HFFc6 (cell line): Measurements from ENCODE around the gene MRPL27. TPM values are rescaled to one million over a fixed set of nuclear protein-coding genes. Genes with fewer than 3 reads are reported as not detected.

Experiments
- DNase-seq: peaks from one replicate; pipeline ENCODE4 v3.0.0-alpha.2; 2018
- H3K27ac Mint-ChIP-seq: 2 replicates; pipeline ENCODE4 v1.8.0; 2020; ENCODE audit warnings: mild to moderate bottlenecking, mixed read lengths
- H3K27me3 Mint-ChIP-seq: 2 replicates; pipeline ENCODE4 v1.8.0; 2021; ENCODE audit warnings: mild to moderate bottlenecking, moderate library complexity, mixed read lengths; ENCODE audit not compliant: insufficient read depth
- H3K36me3 Mint-ChIP-seq: 2 replicates; pipeline ENCODE4 v1.8.0; 2021; ENCODE audit warnings: low read depth, mixed read lengths
- H3K4me1 Mint-ChIP-seq: 2 replicates; pipeline ENCODE4 v1.8.0; 2020; ENCODE audit warnings: low read depth, mixed read lengths
- H3K4me3 Mint-ChIP-seq: 2 replicates; pipeline ENCODE4 v1.8.0; 2020; ENCODE audit warnings: mild to moderate bottlenecking, moderate library complexity, mixed read lengths
- H3K9me3 Mint-ChIP-seq: 2 replicates; pipeline ENCODE4 v1.8.0; 2020; ENCODE audit warnings: mild to moderate bottlenecking, mixed read lengths
- CTCF ChIP-seq: fragments of 200-600 bp; sonication (generic); IDR thresholded peaks from 2 replicates; pipeline ENCODE4 v1.5.0; 2021; ENCODE audit warnings: antibody characterized with exemption, mild to moderate bottlenecking
- total RNA-seq, 6 experiments: library from RNA; stranded (reverse); fragmentation: NEBNext Ultra II Directional; extraction: Animal tissue kit (Norgen Biotek cat#: 25700); gene quantifications; 2 replicates in 1 of 6; 3 replicates in 5 of 6; pipeline ENCODE4 v1.2.3, GENCODE V29; 2021

The MRPL27 gene
- total RNA-seq, 6 experiments from 2014 or later: 70.0 to 78.7 (median 75.0) TPM

- H3K36me3 Mint-ChIP-seq: peaks cover 4% of the 10 kb centered on the region; the same call in 1 of the 2 replicates
- no peak for TF ChIP-seq CTCF
- no peak overlapping the region for H3K27ac Mint-ChIP-seq
- no peaks in the 10 kb centered on the region for H3K9me3 Mint-ChIP-seq
- no peak overlapping the region for H3K4me3 Mint-ChIP-seq
- peaks cover 41% of the 10 kb centered on the region for H3K4me1 Mint-ChIP-seq
- no peaks in the 10 kb centered on the region; the same call in 1 of the 2 replicates for H3K27me3 Mint-ChIP-seq
- DNase-seq: no peak
Measured at GRCh38 chr17:50352072-50352692, 20.8 kb downstream of the MRPL27 start.

- no peak for TF ChIP-seq CTCF
- Mint-ChIP-seq H3K4me3 (no peak overlapping the region), H3K27ac (no peak overlapping the region), H3K9me3 (no peaks in the 10 kb centered on the region), H3K27me3 (no peaks in the 10 kb centered on the region; the same call in 1 of the 2 replicates), H3K4me1 (peaks cover 47% of the 10 kb centered on the region), H3K36me3 (peaks cover 4% of the 10 kb centered on the region; the same call in 1 of the 2 replicates)
- DNase-seq: no peak
Measured at GRCh38 chr17:50350733-50351132, 22.3 kb downstream of the MRPL27 start.

GRCh38 chr17:50349243-50349600 is 23.8 kb downstream of the MRPL27 start:
- Mint-ChIP-seq H3K36me3 (peaks cover 2% of the 10 kb centered on the region; the same call in 1 of the 2 replicates), H3K27ac (peak overlapping the region; percentile 70), H3K4me3 (peak overlapping the region; percentile 59), H3K9me3 (no peaks in the 10 kb centered on the region), H3K4me1 (peaks cover 55% of the 10 kb centered on the region), H3K27me3 (no peaks in the 10 kb centered on the region; the same call in 1 of the 2 replicates)
- no peak for TF ChIP-seq CTCF
- no peak for DNase-seq

GRCh38 chr17:50348522-50349242 is 24.3 kb downstream of the MRPL27 start:
- peaks cover 55% of the 10 kb centered on the region for H3K4me1 Mint-ChIP-seq
- peak overlapping the region; percentile 97 for H3K4me3 Mint-ChIP-seq
- H3K27ac Mint-ChIP-seq: peak overlapping the region; percentile 70
- TF ChIP-seq CTCF: no peak
- no peaks in the 10 kb centered on the region; the same call in 1 of the 2 replicates for H3K27me3 Mint-ChIP-seq
- peak; percentile 51 for DNase-seq
- H3K9me3 Mint-ChIP-seq: no peaks in the 10 kb centered on the region
- H3K36me3 Mint-ChIP-seq: no peaks in the 10 kb centered on the region

- H3K4me1 Mint-ChIP-seq: peaks cover 55% of the 10 kb centered on the region
- no peaks in the 10 kb centered on the region; the same call in 1 of the 2 replicates for H3K27me3 Mint-ChIP-seq
- H3K36me3 Mint-ChIP-seq: no peaks in the 10 kb centered on the region
- H3K27ac Mint-ChIP-seq: peak overlapping the region; percentile 70
- no peaks in the 10 kb centered on the region for H3K9me3 Mint-ChIP-seq
- no peak for DNase-seq
- peak overlapping the region; percentile 97 for H3K4me3 Mint-ChIP-seq
- no peak for TF ChIP-seq CTCF
Measured at GRCh38 chr17:50347894-50348291, 25.1 kb downstream of the MRPL27 start.
